Osteocyte (in vitro differentiated cells): ENCODE data around the gene FBRSL1. TPM values are rescaled to one million over a fixed set of nuclear protein-coding genes. Genes with fewer than 3 reads are reported as not detected.
A peak's percentile ranks its signal among the peaks of the same experiment; 100 is the strongest.

ENCODE experiments used
- DNase-seq: peaks from one replicate; pipeline ENCODE4 v3.0.0; 2021; ENCODE audit warnings: mixed read lengths; ENCODE audit not compliant: unreplicated experiment; ENCODE audit errors: extremely low spot score
- H3K27ac Mint-ChIP-seq: one replicate; pipeline ENCODE4 v1.8.0; 2021; ENCODE audit warnings: mild to moderate bottlenecking, mixed read lengths; ENCODE audit not compliant: unreplicated experiment
- H3K27me3 Mint-ChIP-seq: one replicate; pipeline ENCODE4 v1.8.0; 2021; ENCODE audit warnings: mixed read lengths; ENCODE audit not compliant: unreplicated experiment
- H3K36me3 Mint-ChIP-seq: one replicate; pipeline ENCODE4 v1.8.0; 2021; ENCODE audit warnings: mixed read lengths; ENCODE audit not compliant: unreplicated experiment
- H3K4me1 Mint-ChIP-seq: one replicate; pipeline ENCODE4 v1.8.0; 2021; ENCODE audit warnings: mixed read lengths; ENCODE audit not compliant: unreplicated experiment
- H3K4me3 Mint-ChIP-seq: one replicate; pipeline ENCODE4 v1.8.0; 2021; ENCODE audit warnings: mild to moderate bottlenecking, moderate library complexity, mixed read lengths; ENCODE audit not compliant: unreplicated experiment
- H3K9me3 Mint-ChIP-seq: one replicate; pipeline ENCODE4 v1.8.0; 2021; ENCODE audit warnings: mixed read lengths; ENCODE audit not compliant: unreplicated experiment
- total RNA-seq: library from RNA; stranded (reverse); gene quantifications from 2 replicates; pipeline ENCODE4 v1.2.1, GENCODE V29; 2021
- TF ChIP-seq, protein P1 (sequence below): fragments of 200-600 bp; sonication (generic); IDR thresholded peaks from 2 replicates; pipeline ENCODE4 v1.5.0; 2021; ENCODE audit warnings: antibody characterized with exemption, mild to moderate bottlenecking, moderate library complexity

The FBRSL1 gene
- total RNA-seq, 1 donor from 2014 or later = 46.2 TPM

DNA sequence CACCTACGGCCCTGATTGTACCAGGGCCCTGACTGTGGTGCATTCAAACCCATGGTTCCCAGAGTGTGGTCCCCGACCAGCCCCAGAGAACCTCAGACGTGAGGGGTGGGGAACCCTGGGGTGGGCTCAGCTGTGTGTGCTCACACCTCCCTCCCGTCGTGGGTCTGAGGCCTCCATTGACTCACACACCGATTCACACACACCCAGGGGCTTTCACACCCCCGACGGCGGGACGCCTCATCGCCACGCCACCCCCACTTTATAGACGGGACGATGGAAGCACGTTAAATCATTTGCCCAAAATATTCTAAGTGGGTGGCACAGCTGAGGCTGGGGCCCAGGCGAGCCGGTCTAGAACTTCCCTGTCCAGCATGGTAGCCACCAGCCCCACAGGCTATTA lies 3.4 kb upstream of the FBRSL1 start:
- TF ChIP-seq, protein P1, sequence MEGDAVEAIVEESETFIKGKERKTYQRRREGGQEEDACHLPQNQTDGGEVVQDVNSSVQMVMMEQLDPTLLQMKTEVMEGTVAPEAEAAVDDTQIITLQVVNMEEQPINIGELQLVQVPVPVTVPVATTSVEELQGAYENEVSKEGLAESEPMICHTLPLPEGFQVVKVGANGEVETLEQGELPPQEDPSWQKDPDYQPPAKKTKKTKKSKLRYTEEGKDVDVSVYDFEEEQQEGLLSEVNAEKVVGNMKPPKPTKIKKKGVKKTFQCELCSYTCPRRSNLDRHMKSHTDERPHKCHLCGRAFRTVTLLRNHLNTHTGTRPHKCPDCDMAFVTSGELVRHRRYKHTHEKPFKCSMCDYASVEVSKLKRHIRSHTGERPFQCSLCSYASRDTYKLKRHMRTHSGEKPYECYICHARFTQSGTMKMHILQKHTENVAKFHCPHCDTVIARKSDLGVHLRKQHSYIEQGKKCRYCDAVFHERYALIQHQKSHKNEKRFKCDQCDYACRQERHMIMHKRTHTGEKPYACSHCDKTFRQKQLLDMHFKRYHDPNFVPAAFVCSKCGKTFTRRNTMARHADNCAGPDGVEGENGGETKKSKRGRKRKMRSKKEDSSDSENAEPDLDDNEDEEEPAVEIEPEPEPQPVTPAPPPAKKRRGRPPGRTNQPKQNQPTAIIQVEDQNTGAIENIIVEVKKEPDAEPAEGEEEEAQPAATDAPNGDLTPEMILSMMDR = no peak
- DNase-seq = no peak
- Mint-ChIP-seq H3K27ac (no peak overlapping the region), H3K9me3 (no peaks in the 10 kb centered on the region), H3K4me1 (peaks cover 11% of the 10 kb centered on the region), H3K27me3 (peaks cover 18% of the 10 kb centered on the region), H3K36me3 (no peaks in the 10 kb centered on the region), H3K4me3 (no peak overlapping the region)

DNA sequence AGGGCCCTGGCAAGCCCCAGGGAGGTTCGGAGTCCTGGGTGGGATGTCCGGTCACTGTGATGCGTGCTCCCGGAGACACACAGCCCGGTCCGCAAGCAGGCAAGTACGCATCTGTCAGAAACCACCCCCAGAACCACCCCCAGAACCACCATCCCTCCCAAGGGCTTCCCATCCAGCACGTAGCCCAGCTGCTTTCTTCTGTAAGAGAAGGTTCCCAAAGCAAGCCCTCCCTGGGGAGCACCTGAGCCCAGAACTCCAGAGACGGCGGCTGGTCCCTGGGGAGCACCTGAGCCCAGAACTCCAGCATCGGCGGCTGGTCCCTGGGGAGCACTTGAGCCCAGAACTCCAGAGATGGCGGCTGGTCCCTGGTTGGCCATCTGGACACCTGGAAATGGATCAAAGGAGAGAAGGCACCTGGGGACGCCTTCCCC lies 2.6 kb upstream of the FBRSL1 start:
- Mint-ChIP-seq H3K36me3 (peaks cover 3% of the 10 kb centered on the region), H3K4me1 (peaks cover 19% of the 10 kb centered on the region), H3K27me3 (peaks cover 10% of the 10 kb centered on the region), H3K9me3 (no peaks in the 10 kb centered on the region), H3K27ac (no peak overlapping the region), H3K4me3 (no peak overlapping the region)
- TF ChIP-seq, protein P1 = no peak
- no peak for DNase-seq

DNA sequence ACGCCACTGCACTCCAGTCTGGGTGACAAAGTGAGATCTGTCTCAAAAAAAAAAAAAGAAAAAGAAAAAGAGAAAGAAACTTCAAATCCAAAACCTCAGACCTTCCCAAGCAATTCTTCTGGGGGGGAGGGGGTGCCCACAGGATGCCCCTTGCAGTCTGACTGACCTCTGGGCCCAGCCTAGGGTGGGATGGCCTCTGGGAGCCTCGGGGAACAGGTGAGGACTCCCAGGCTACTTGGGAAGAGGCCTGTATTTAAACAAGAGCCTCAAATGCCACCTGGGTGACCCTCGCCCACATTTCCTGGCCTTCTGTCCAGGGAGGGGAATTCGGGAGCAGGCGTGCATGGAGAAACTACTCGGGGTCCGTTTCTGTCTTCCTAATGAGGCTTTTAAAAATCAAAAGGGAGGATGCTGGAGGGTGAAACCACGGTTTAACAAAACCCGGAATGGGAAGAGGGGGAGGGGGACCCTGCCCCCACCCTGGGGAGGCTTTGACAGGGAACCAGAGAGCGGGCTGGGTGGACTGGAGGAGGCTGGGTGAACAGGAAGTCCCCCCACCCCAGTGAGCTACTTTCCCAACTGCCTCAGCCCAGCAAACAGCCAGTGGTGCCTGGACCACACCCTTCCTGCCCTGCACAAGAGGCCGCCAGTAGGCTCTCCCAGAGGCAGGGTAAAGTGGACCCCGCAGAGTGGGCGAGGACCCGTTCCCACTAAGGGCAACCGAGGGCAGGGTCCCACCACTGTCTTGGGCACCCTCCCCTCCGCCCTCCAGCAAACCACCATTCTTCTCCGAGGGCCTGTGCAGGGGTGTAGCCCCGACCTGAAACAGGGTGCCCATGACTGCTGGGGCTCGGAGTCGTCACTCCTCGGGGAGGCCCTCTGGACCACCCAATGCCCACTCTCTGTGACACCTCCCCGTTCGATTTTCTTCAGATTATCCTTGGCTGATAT lies 1.5 kb upstream of the FBRSL1 start:
- no peak for DNase-seq
- peak overlapping the region; percentile 10 for H3K27ac Mint-ChIP-seq
- no peaks in the 10 kb centered on the region for H3K9me3 Mint-ChIP-seq
- H3K36me3 Mint-ChIP-seq = peaks cover 4% of the 10 kb centered on the region
- TF ChIP-seq, protein P1 = no peak
- peaks cover 28% of the 10 kb centered on the region for H3K4me1 Mint-ChIP-seq
- H3K4me3 Mint-ChIP-seq = peak overlapping the region; percentile 47
- peaks cover 7% of the 10 kb centered on the region for H3K27me3 Mint-ChIP-seq

- no peak for DNase-seq
- Mint-ChIP-seq H3K9me3 (no peaks in the 10 kb centered on the region), H3K27me3 (peaks cover 7% of the 10 kb centered on the region), H3K4me3 (peak overlapping the region; percentile 47), H3K36me3 (peaks cover 4% of the 10 kb centered on the region), H3K4me1 (peaks cover 31% of the 10 kb centered on the region), H3K27ac (peak overlapping the region; percentile 10)
- TF ChIP-seq, protein P1 = no peak
These were observed 811 bp upstream of the FBRSL1 start for GRCh38 chr12:132489078-132489601.
